Gastroesophageal sphincter (tissue), 4 donors: ENCODE data around the gene WFDC1. TPM values are rescaled to one million over a fixed set of nuclear protein-coding genes. Genes with fewer than 3 reads are reported as not detected.

ENCODE experiments used
- ATAC-seq: fragments of 150-250 bp; one replicate; pipeline ENCODE4 v1.9.1; 2016; ENCODE audit warnings: mild to moderate bottlenecking, moderate library complexity
- H3K27ac ChIP-seq, 4 donors: fragments of 200-600 bp; sonication (generic) in 3 of 4; 1 replicate in 3 of 4; 2 replicates in 1 of 4; pipeline ENCODE4 v1.5.1; 2016 to 2019
- H3K27me3 ChIP-seq: fragments of 200-600 bp; sonication (generic); one replicate; pipeline ENCODE4 v1.5.1; 2019
- H3K36me3 ChIP-seq, 2 donors: fragments of 200-600 bp; sonication (generic); one replicate each; pipeline ENCODE4 v1.5.1; 2019; ENCODE audit warnings: control low read depth in 1 of 2
- H3K4me1 ChIP-seq, 3 donors: fragments of 200-600 bp; sonication (generic); 1 replicate in 2 of 3; 2 replicates in 1 of 3; pipeline ENCODE4 v1.5.1; 2016 to 2019; ENCODE audit warnings: control low read depth in 2 of 3
- H3K4me3 ChIP-seq, 2 donors: fragments of 200-600 bp; sonication (generic); one replicate each; pipeline ENCODE4 v1.5.1; 2019; ENCODE audit warnings: mild to moderate bottlenecking in 1 of 2, moderate library complexity in 1 of 2
- H3K9me3 ChIP-seq, 3 donors: fragments of 200-600 bp; sonication (generic); one replicate each; pipeline ENCODE4 v1.5.1; 2017 to 2019; ENCODE audit warnings: control low read depth in 2 of 3
- CTCF ChIP-seq, 4 experiments: fragments of 200-600 bp in 2 of 4; fragments of 450-650 bp in 2 of 4; sonication (generic) in 1 of 4; IDR thresholded peaks; one replicate each; pipeline ENCODE4 v1.5.1; 2017 to 2019; ENCODE audit warnings: antibody characterized with exemption in 4 of 4, mild to moderate bottlenecking in 2 of 4, moderate library complexity in 2 of 4
- EP300 ChIP-seq: sonication (generic); formaldehyde crosslinking; IDR thresholded peaks from one replicate; pipeline ENCODE4 v1.6.1; 2017; ENCODE audit warnings: antibody characterized with exemption, mild to moderate bottlenecking
- POLR2A ChIP-seq, 2 donors: fragments of 450-650 bp; IDR thresholded peaks; one replicate each; pipeline ENCODE4 v1.6.1; 2017; ENCODE audit warnings: antibody characterized with exemption in 2 of 2, mild to moderate bottlenecking in 2 of 2, moderate library complexity in 1 of 2
- POLR2AphosphoS5 ChIP-seq: sonication (generic); formaldehyde crosslinking; IDR thresholded peaks from one replicate; pipeline ENCODE4 v1.6.1; 2017; ENCODE audit warnings: antibody characterized with exemption
- WGBS, 2 donors: methylation state at CpG; one replicate each; pipeline ENCODE4 v1.1.5; 2018; ENCODE audit warnings: low coverage in 1 of 2; 5-methylcytosine and 5-hydroxymethylcytosine counted together
- total RNA-seq, 4 donors: library from RNA; depleted of rRNA; stranded (reverse); fragments of >200 nt; gene quantifications; one replicate each; pipeline ENCODE4 v1.1.0, GENCODE V29; 2016

WFDC1 gene
- total RNA-seq, 4 donors from 2014 or later = 25.0 to 53.1 (median 38.2) TPM

- no peak for TF ChIP-seq CTCF (IDR thresholded peaks at IDR 0.05)
- TF ChIP-seq POLR2A (IDR thresholded peaks at IDR 0.05) = no peak
- TF ChIP-seq POLR2AphosphoS5 = no peak
- no peak for TF ChIP-seq EP300
- peaks cover 0 to 49% of the 10 kb centered on the region in 2 donors for H3K36me3 ChIP-seq
Measured at GRCh38 chr16:84327926-84328505, 33.3 kb downstream of the WFDC1 start.

GRCh38 chr16:84329016-84329415 lies 34.3 kb downstream of the WFDC1 start:
- Histone ChIP-seq H3K27ac (no peak overlapping the region), H3K4me1 (no peaks in the 10 kb centered on the region), H3K9me3 (no peaks in the 10 kb centered on the region), H3K4me3 (no peak overlapping the region), H3K36me3 (peaks cover 0 to 49% of the 10 kb centered on the region in 2 donors), H3K27me3 (no peaks in the 10 kb centered on the region)
- ATAC-seq = no peak
- TF ChIP-seq POLR2A (IDR thresholded peaks at IDR 0.05) (no peak), POLR2AphosphoS5 (no peak), EP300 (no peak)
- 75 to 92% methylated on average over 4 to 8 of the region's 8 CpGs for WGBS, 2 donors

More at GRCh38 chr16:84327926-84328505, 33.3 kb downstream of the WFDC1 start:
- no peak overlapping the region for H3K27ac ChIP-seq
- H3K4me1 ChIP-seq = no peaks in the 10 kb centered on the region
- H3K9me3 ChIP-seq = no peaks in the 10 kb centered on the region
- no peaks in the 10 kb centered on the region for H3K27me3 ChIP-seq
- ATAC-seq = no peak
- 60 to 85% methylated on average over 3 to 6 of the region's 13 CpGs for WGBS, 2 donors
- H3K4me3 ChIP-seq = no peak overlapping the region

- no peaks in the 10 kb centered on the region for H3K4me1 ChIP-seq
- peaks cover 0 to 4% (median 0%) of the 10 kb centered on the region in 3 donors for H3K9me3 ChIP-seq
- TF ChIP-seq CTCF (IDR thresholded peaks at IDR 0.05) (no peak), POLR2AphosphoS5 (no peak), POLR2A (IDR thresholded peaks at IDR 0.05) (no peak), EP300 (no peak)
- no peak overlapping the region for H3K27ac ChIP-seq
- peaks cover 0 to 53% of the 10 kb centered on the region in 2 donors for H3K36me3 ChIP-seq
- H3K27me3 ChIP-seq = no peaks in the 10 kb centered on the region
- WGBS, 2 donors = 77 to 90% methylated on average over 4 to 6 of the region's 18 CpGs
- no peak overlapping the region for H3K4me3 ChIP-seq
- no peak for ATAC-seq
Measured at GRCh38 chr16:84329843-84330684, 35.4 kb downstream of the WFDC1 start.

GRCh38 chr16:84330685-84331050 lies 36.0 kb downstream of the WFDC1 start:
- Histone ChIP-seq H3K4me3 (no peak overlapping the region), H3K27ac (no peak overlapping the region), H3K27me3 (no peaks in the 10 kb centered on the region), H3K36me3 (peaks cover 0 to 47% of the 10 kb centered on the region in 2 donors), H3K4me1 (no peaks in the 10 kb centered on the region), H3K9me3 (peaks cover 0 to 9% (median 0%) of the 10 kb centered on the region in 3 donors)
- no peak for TF ChIP-seq EP300
- no peak for TF ChIP-seq CTCF (IDR thresholded peaks at IDR 0.05)
- TF ChIP-seq POLR2AphosphoS5 = no peak
- no peak for TF ChIP-seq POLR2A (IDR thresholded peaks at IDR 0.05)
- ATAC-seq = no peak
- no CpG with 5 or more reads among the region's 5 CpGs for WGBS, 2 donors

GRCh38 chr16:84331998-84332780 lies 37.5 kb downstream of the WFDC1 start:
- 69 to 80% methylated on average over 9 to 11 of the region's 17 CpGs for WGBS, 2 donors
- Histone ChIP-seq H3K9me3 (peaks cover 0 to 23% (median 0%) of the 10 kb centered on the region in 3 donors), H3K27ac (no peak overlapping the region), H3K36me3 (peaks cover 0 to 36% of the 10 kb centered on the region in 2 donors), H3K4me3 (no peak overlapping the region), H3K4me1 (no peaks in the 10 kb centered on the region), H3K27me3 (no peaks in the 10 kb centered on the region)
- ATAC-seq = no peak
- TF ChIP-seq EP300 (no peak), POLR2A (IDR thresholded peaks at IDR 0.05) (no peak), POLR2AphosphoS5 (no peak), CTCF (IDR thresholded peaks at IDR 0.05) (no peak)
